Retinal pigment epithelial cell (primary cell): ENCODE results near the gene OR6X1.
"Not testable (repeated sequence)": the region's sequence is repeated elsewhere in the genome, so short reads cannot be mapped to it uniquely, and the experiment has no call there.

Experiments used
- DNase-seq: peaks from one replicate; pipeline ENCODE4 v3.0.0-alpha.2; 2010; ENCODE audit warnings: low read depth
- H3K4me3 ChIP-seq: 2 replicates; pipeline ENCODE4 v1.5.1; 2011; ENCODE audit warnings: mild to moderate bottlenecking, low read length, control low read depth, moderate library complexity
- TF ChIP-seq, protein P1 (sequence below): conservative IDR thresholded peaks from 2 replicates; pipeline ENCODE4 v1.5.1; 2011; ENCODE audit warnings: low read depth, low read length, control low read depth, inconsistent platforms

Gene OR6X1

DNA sequence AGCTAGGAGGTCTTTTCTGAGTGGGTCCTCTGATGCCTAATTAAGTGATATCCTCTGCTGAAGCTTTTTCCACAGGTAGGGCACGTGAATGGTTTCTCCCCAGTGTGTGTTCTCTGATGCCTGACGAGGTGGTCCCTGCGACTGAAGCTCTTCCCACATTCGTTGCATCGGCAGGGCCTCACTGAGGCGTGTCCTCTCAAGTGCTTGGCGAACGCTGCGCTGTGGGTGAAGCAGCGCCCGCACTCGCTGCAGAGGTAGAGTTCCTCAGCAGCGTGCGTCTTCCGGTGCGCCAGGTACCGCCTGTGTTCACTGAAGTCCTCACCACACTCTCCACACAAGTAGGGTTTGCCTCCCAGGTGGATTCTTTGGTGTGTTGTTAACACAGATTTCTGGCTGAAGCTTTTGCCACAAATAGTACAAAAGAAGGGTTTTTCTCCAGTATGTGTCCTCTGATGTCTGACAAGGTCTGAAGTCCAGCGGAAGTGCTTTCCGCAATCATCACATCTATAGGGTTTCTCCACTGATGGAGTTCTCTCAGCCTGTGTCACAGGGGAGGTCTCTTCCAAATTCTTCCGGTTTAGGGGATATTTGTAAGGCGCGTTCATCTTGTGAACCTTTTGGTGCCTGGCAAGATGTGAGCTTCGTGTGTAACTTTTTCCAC lies 28.2 kb downstream of the OR6X1 start:
- no peak for DNase-seq
- TF ChIP-seq, protein P1, sequence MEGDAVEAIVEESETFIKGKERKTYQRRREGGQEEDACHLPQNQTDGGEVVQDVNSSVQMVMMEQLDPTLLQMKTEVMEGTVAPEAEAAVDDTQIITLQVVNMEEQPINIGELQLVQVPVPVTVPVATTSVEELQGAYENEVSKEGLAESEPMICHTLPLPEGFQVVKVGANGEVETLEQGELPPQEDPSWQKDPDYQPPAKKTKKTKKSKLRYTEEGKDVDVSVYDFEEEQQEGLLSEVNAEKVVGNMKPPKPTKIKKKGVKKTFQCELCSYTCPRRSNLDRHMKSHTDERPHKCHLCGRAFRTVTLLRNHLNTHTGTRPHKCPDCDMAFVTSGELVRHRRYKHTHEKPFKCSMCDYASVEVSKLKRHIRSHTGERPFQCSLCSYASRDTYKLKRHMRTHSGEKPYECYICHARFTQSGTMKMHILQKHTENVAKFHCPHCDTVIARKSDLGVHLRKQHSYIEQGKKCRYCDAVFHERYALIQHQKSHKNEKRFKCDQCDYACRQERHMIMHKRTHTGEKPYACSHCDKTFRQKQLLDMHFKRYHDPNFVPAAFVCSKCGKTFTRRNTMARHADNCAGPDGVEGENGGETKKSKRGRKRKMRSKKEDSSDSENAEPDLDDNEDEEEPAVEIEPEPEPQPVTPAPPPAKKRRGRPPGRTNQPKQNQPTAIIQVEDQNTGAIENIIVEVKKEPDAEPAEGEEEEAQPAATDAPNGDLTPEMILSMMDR: no peak

DNA sequence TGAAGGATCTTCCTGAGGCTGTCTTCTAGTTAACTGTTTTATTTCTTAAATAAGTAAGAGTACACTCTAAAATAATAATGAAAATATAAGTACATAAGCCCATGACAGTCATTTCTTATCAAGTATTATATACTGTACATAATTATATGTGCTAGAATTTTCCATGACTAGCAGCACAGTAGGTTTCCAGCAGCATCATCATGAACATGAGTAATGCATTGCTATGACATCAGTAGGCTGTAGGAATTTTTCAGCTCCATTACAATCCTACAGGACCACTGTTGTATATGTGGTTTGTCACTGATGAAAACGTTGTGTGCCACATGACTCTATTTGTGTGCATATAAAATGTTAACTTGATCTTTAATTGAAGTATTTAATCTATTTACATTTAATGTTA lies 34.9 kb downstream of the OR6X1 start:
- H3K4me3 ChIP-seq: no peak overlapping the region
- DNase-seq: no peak
- TF ChIP-seq, protein P1: no peak

More for the DNA sequence above, 28.2 kb downstream of the OR6X1 start:
- no peak overlapping the region for H3K4me3 ChIP-seq

DNA sequence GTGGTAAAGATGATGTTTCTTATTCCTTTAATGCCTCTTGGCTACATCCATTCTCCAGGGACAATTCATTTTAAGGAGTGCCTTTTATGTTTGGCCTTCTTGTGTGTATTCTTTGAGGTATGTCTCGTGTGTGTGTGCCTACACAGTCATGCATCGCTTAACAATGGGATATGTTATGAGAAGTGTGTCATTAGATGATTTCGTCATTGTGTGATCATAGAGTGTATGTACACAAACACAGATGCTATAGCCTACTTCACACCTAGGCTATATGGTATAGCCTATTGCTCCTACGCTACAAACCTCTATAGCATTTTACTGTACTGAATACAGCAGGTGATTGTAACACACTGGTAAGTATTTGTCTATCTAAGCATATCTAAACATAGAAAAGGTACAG lies 35.8 kb downstream of the OR6X1 start:
- DNase-seq: no peak
- TF ChIP-seq, protein P1: no peak
- no peak overlapping the region for H3K4me3 ChIP-seq

DNA sequence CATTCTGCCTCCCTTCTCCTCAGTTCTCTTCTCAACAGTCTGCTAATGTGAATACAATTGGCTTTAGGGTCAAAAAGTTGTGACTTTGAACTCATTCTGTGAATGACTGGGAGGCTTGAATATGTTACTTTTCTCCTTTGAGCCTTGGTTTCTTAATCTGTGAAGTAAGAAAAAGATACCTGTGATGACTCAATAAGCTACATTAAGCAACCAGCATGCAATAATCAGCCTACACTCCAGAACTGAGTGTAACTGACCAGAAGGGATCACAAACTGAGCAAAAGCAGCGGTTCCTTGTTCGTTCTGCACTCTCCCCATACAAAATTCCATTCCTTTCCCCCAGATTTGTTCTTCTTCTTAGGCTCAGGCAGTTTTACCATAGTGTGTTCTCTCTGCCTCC lies 36.3 kb downstream of the OR6X1 start:
- TF ChIP-seq, protein P1: no peak
- H3K4me3 ChIP-seq: no peak overlapping the region
- no peak for DNase-seq

DNA sequence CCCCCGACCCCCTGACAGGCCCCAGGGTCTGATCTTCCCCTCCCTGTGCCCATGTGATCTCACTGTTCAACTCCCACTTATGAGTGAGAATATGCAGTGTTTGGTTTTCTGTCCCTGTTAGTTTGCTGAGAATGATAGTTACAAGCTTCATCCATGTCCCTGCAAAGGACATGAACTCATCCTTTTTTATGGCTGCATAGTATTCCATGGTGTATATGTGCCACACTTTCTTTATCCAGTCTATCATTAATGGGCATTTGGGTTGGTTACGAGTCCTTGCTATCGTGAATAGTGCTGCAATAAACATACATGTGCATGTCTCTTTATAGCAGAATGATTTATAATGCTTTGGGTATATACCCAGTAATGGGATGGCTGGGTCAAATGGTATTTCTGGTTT lies 41.7 kb downstream of the OR6X1 start:
- H3K4me3 ChIP-seq, DNase-seq: not testable (repeated sequence)

- no peak overlapping the region for H3K4me3 ChIP-seq
- TF ChIP-seq, protein P1: peak; percentile 88
- no peak for DNase-seq
These were observed 46.6 kb downstream of the OR6X1 start for GRCh38 chr11:123707606-123708205.

- TF ChIP-seq, protein P1: no peak
- H3K4me3 ChIP-seq: no peak overlapping the region
- DNase-seq: no peak
These were observed 47.1 kb downstream of the OR6X1 start for GRCh38 chr11:123707206-123707605.
